AG09319 (cell line): ENCODE measurements around the gene C10orf67.
"Not testable (repeated sequence)": the region's sequence is repeated elsewhere in the genome, so short reads cannot be mapped to it uniquely, and the experiment has no call there.

ENCODE experiments used
- DNase-seq: peaks from one replicate; pipeline ENCODE4 v3.0.0-alpha.2; 2010; ENCODE audit warnings: low read depth; ENCODE audit errors: extremely low read depth
- TF ChIP-seq, protein P1 (sequence below): IDR thresholded peaks from 2 replicates; pipeline ENCODE4 v1.5.1; 2011; ENCODE audit warnings: low read depth, mild to moderate bottlenecking, inconsistent platforms, low read length, moderate library complexity

The C10orf67 gene

DNA sequence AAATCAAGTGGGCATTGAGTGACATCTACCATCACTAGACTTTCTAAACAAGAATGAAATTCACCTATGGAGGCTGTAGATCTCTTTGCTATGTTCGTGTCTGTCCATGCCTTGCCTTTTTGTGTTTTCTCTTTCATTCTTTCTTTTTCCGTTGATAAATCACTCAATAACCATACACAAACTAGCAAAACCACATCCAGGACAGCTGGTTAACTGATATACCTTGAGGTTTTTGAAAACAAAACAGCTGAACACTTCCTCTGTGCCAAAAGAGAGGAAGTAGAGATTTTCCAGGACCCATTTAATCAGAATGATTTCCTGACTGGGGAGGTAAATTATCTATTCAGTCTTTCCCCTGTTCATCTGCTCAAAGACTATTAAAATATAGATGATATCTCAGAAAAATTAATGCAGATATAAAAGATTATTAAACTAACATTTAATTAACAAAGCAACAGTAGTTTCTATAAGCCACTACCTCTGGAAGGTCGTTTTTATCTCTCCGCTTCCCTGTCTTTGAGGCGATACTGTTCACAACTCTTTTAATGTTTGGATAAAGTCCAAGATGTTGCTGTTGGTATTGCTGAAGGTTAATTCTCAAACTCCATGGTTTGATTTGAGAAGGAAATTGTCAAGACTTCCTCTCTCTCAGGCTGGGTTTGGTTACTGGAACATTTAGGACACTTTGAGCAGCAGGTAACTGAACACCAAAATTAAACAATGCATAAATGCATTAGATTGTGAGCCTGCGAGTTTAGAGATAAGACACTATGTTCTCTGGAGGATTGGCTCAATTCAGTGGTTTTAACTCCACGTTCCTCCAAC, 24.4 kb upstream of the C10orf67 start:
- DNase-seq: no peak
- TF ChIP-seq, protein P1, sequence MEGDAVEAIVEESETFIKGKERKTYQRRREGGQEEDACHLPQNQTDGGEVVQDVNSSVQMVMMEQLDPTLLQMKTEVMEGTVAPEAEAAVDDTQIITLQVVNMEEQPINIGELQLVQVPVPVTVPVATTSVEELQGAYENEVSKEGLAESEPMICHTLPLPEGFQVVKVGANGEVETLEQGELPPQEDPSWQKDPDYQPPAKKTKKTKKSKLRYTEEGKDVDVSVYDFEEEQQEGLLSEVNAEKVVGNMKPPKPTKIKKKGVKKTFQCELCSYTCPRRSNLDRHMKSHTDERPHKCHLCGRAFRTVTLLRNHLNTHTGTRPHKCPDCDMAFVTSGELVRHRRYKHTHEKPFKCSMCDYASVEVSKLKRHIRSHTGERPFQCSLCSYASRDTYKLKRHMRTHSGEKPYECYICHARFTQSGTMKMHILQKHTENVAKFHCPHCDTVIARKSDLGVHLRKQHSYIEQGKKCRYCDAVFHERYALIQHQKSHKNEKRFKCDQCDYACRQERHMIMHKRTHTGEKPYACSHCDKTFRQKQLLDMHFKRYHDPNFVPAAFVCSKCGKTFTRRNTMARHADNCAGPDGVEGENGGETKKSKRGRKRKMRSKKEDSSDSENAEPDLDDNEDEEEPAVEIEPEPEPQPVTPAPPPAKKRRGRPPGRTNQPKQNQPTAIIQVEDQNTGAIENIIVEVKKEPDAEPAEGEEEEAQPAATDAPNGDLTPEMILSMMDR: no peak

DNA sequence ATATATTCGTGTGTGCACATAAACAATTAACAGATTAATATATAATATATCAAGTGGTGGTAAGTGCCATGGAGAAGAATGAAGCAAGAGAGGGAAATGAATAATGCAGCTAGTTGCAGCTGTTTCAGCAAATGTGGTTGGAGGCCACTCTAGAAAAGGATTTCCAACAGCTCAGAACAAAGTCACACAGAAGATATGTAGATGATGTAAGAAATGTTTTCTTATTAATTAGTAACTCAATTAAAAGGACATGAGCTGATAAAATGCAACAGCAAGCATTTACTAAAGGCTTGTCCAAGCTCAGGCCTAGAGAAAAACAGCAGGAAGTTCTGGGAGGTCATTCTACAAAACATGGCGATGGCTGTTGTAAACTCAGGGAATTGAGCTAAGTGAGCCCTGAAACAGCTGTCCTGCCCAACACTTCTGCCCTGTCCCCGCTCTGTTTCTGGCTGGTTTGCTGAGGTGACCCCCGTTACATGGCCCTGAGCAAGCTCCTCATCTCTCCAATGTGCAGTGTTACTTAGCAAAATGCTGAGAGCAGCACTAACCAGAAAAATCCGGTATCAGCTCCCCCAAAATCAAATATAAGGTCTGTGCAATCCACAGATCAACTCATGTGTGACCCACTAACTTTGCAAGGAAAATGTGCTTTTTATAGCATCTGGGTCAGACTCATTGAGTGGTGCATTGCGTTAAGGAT, 23.4 kb upstream of the C10orf67 start:
- DNase-seq: no peak
- TF ChIP-seq, protein P1: no peak

DNA sequence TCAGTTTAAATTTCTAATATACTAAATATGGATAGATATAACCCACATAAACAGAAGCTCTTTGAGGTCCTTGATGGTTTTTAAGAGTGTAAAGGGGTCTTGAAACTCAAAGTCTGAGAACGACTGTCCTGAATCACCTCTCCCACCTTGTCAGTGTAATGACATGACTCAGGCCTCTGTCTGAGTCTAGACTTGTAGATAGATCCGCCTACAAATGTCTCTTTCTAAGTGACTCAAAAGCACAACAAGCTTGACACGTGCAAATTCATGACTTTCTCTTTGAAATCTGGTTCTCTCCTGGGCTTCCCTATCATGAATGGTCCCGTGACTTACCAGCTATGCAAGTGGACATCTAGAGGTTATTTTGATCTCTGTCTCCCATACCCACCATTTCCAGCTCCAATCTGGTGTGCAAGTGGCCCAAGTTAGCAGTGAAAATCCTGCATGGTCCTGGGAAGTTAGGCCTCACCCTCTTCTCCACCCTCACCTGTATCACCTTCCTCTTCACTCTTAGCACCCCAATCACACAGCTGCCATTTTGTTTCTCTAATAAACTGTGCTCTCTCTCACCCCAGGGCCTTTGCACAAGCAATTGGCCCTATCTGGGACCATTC, 20.9 kb upstream of the C10orf67 start:
- not testable (repeated sequence) for DNase-seq

DNA sequence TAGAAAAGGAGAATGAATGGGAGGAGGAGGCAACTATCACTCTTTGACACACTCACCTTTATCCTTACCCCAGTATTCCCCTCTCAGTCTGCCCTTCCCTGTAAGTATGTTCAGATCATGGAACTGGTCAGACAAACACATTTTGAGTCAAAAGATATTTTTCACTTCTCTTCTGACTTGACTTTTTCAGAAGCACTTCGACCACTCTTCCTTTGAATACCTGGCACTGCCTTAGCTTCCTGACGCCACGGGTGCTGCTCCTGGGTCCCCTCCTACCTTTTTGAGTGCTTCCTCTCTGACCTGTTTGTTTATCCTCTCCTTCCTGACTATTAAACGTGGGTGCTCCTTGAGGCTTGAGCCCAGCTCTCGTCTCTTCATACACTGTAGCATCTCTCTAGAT, 19.8 kb upstream of the C10orf67 start:
- DNase-seq: no peak
- TF ChIP-seq, protein P1: no peak

DNA sequence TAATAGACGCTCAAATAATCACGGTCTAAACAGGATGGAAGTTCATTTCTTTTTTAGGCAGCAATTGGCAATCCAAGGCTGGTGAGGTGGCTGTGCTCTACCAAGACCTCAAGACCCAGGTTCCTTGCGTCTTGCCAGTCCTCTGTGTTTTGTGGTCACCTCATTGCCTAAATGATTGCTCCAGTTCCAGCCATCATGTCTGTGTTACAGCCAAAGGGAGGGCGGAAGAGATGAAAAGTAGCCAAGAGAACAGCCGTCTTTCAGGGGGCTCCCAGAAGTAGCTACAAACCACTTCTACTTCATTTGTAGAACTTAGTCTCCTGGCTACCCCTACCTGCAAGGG, 19.2 kb upstream of the C10orf67 start:
- TF ChIP-seq, protein P1: no peak
- DNase-seq: no peak

DNA sequence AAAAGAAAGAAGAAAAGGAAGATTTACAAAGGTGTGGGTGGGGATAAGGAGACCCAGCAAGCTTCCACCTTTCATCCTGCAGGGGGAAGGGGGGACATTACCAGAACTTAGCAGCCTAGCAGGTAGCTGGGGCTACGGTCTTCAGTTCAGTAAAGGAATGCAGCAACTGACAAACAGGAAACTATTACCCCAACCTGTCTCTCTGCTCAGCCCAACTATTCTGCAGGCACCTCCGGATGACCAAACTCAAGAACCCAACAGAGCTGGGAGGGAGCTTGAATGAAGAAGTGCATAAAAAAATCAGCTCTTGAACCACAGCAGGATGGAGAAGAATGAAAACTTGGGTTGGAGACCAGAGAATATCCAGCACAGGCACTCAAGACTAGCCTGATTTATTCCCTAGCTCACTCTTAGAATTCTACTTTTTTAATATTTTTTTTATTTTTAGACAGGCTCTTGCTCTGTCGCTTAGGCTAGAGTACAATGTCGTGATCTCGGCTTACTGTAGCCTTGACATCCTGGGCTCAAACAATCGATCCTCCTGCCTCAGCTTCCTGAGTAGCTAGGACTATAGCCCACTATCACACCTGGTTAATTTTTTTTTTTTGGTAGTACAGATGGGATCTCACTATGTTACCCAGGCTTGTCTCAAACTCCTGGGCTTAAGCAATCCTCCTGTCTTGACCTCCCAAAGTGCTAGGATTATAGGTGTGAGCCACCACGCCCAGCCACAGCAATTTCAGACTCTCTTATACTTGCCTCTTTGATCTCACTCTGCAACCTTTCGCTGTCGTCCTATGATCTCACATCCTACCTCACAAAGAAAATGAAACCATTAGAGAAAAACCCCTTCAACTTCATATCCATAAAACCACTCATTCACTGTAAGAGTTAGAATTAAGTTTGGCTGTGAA, 18.5 kb upstream of the C10orf67 start:
- DNase-seq: no peak
- TF ChIP-seq, protein P1: no peak

DNA sequence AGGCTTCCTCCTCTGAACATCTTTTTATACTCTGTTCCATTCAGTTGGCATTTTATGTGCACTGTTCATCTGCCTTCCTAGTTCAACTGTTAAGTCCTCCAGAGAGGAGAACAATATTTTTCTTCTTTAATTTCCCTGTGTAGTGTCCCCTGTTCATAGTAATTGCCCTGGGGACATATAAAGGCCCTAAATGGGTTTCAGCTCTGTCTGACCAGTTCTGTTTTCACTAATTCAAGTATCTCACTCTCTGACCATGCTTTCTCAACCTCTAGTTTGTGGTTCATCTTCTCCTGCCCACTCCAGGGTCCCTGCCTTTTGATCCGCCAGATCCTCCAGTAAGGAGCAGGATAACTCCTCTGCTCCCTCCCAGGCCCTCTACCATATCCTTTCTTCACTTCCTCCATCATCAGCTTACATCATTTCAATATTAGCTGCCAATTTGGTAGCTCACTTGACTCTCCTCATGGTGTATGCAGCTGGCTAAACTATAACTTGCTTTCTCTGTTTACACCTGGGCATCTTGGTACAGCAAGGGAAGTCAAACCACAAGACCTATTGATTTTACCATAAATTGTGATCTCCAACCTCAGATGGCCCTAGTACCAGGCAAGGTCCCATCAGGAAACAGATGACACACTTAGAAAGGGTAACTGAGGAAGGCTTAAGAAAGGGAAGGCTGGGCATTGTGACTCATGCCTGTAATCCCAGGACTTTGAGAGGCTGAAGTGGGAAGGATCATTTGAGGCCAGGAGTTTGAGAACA, 17.7 kb upstream of the C10orf67 start:
- TF ChIP-seq, protein P1: no peak
- no peak for DNase-seq
